HG02973 (cell line): Measurements from ENCODE around the gene KCNK3.
"Not testable (repeated sequence)": the region's sequence is repeated elsewhere in the genome, so short reads cannot be mapped to it uniquely, and the experiment has no call there.

Experiments used
- ATAC-seq: cut with Tn5 transposase; IDR thresholded peaks from one replicate; pipeline ENCODE4 v1.9.1; 2021; ENCODE audit warnings: moderate library complexity; ENCODE audit not compliant: unreplicated experiment

Gene KCNK3

GRCh38 chr2:26665296-26665695, 27.2 kb upstream of the KCNK3 start:
- ATAC-seq = not testable (repeated sequence)

- ATAC-seq = no peak
Measured at GRCh38 chr2:26666671-26667070, 25.9 kb upstream of the KCNK3 start.

DNA sequence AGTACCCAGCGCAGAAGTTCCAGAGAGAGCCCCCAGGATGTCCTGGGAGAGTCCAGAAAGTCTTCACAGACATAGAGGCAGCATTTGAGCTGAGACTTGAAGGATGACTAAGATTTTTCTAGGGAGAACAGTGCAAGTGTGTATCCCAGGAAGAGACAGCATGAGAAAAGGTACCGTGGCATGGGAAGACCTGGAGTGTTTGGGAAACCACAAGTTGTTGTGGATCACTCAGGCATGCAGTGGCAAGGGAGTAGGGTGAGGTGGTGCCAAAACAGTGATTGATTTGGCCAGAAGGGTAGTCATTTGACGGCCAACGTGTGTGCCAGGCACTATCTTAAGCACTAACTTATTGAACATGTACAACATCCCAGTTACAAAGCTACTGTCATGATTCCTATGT, 24.5 kb upstream of the KCNK3 start:
- no peak for ATAC-seq

- no peak for ATAC-seq
Measured at GRCh38 chr2:26668856-26669750, 23.4 kb upstream of the KCNK3 start.

GRCh38 chr2:26670171-26670570, 22.4 kb upstream of the KCNK3 start:
- no peak for ATAC-seq

DNA sequence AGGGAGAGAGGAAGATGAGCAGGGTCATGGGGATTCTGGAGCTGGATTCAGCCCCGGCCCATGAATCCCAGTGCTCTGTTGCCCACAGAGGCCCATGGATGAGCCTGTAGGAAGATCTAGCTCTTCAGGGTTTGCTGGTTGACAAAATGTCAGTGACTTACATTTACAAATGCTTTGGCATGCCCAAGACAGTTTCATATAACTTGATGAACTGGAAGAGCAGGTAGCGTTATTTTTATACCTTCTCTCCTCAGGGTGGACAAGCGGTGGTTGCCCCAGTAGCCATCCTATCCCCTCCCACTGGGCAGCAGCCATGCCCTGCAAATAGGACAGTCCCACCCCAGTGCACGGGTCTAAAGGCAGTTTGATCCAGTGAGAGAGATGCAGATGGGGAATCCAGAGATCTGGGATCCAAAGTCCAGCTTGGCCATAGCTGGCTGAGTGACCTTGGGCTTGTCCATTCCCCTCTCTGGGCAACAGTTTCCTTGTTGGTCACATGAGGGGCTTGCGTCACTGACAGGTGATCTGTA, 21.5 kb upstream of the KCNK3 start:
- ATAC-seq = no peak

- ATAC-seq = no peak
Measured at GRCh38 chr2:26671691-26672090, 20.8 kb upstream of the KCNK3 start.

DNA sequence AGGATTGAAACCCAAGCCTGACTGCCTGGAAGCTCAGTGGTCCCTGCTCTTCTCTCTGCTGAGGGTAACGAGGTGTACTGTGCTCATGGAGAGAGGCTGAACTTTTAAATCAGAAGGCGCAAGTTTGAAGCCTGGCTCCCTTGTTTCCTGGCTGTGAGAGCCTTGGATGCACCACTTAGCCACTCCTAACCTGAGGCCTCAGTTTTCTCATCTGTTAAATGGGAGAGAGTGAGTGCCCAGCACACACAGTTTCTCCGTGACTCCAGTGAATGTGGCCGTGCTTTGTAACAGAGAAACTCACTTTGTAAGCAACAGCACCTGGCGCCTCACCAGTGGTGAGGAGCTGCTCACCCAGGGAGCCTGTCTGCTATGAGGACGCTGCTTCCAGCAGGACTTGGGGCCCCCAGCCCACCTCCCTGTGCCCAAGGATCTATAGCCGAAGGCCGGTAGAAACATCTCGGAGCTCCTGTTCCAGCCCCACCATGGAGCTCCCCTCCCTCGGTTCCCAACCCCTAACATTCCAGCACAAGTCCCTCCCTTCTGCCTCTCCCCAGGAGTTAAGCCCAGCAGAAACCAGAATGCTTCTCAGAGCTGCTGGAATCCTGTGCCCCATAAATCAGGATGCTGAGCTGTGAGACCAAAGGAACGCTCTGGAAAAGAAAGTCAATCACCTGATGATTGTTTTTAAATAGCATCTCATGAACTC, 20.3 kb upstream of the KCNK3 start:
- no peak for ATAC-seq

- ATAC-seq = no peak
Measured at GRCh38 chr2:26672818-26673393, 19.6 kb upstream of the KCNK3 start.

GRCh38 chr2:26674002-26674751, 18.3 kb upstream of the KCNK3 start:
- no peak for ATAC-seq

DNA sequence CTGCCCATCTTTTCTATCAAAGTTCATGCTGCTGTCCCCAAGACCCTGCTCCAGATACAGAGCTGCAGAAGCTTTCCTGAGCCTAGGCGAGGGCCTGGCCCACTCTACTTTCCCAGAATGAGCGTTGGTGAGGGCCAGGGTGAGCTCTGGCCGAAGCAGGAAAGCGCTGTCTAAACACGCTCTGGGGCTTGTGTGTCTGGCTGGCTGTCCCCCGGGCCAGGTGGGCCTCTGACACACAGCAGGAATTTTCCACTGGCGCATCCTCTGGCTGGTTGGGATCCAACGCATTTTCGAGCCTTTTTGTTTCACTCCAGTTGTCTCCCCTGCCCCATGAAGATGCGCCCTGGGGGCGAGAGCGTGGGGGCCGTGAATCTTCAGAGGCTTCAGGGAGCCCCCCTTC, 17.8 kb upstream of the KCNK3 start:
- ATAC-seq = no peak

- no peak for ATAC-seq
Measured at GRCh38 chr2:26675651-26676255, 16.8 kb upstream of the KCNK3 start.

DNA sequence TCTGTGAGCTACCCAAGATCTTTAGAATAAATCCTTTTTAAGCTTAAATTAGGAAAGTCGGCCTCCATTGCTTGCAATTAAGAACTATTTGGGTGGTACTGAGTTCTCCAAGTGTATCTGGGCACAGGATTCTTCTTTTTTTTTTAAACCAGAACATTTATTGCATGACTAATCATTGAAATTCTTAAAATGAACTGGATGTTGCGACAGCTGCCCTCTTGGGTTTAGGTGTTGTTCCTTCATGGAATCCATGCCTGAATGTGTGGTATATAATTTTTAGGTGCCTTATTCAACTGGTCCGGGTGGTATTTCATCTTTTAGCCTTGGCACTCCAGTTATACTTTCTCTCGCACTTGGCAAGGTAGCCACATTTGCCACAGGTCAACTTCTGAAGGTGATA, 14.5 kb upstream of the KCNK3 start:
- no peak for ATAC-seq

GRCh38 chr2:26679867-26680266, 12.7 kb upstream of the KCNK3 start:
- ATAC-seq = no peak

DNA sequence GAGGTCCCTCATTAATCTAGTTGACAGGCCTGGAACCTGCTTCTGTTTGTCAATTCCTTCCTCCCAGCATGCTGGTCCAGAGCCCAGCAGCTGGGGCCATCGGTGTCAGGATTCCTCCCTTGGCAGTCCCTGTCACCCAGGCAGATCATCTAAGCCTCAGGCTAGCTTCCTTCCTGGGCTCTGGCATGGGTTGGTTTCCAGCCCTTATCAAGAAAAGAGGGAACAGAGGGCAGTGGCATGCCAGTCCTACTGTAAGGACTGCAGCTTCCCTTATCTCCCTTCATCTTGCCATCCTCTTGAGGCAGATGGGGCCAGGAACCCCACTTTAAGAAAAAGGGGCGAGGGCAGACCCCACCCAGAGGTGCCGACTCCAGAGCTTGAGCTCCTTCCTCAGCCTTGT, 10.9 kb upstream of the KCNK3 start:
- no peak for ATAC-seq

GRCh38 chr2:26682155-26682554, 10.4 kb upstream of the KCNK3 start:
- no peak for ATAC-seq

DNA sequence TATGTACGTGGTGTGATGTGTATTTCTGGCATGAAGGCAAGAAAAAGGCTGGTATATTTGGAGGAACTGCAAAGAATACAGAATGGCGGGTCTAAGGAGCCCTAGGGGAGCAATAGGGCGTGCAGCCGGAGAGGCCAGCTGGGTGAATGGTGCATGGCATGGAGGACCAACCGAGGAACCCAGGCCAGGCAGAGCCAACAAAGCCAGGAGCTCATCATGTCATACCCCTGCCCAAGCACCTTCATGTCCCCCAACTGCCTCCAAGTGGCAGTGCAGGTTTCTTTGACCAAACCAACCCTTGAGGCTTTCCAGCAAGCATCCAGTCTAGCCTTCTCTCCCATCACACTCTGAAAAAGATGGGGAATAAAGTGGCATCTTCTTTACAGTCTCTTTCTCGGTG, 8.9 kb upstream of the KCNK3 start:
- no peak for ATAC-seq

DNA sequence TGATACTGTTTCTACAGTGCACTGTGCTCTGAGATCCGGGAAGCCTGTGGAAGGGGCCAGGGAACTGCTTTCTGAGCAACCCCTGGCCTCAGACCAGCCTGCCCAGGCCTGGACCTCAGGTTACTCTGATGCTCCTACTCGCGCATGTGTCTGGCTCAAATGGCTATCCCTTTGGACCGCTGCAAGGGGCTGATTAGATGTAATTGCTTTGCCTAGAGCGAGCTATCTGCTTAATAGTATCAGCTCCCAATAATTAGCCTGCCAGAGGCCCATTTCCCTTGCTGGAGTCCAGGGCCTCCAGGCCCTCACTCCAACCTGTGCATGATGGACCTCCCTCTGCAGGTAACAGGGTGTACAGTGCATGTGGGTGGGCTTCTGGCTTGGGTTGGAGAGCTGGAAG, 7.2 kb upstream of the KCNK3 start:
- ATAC-seq = no peak

- ATAC-seq = no peak
Measured at GRCh38 chr2:26685989-26686839, 6.3 kb upstream of the KCNK3 start.

- ATAC-seq = no peak
Measured at GRCh38 chr2:26687328-26687727, 5.2 kb upstream of the KCNK3 start.
